Measurements from ENCODE around the gene S1PR2. TPM values are rescaled to one million over a fixed set of nuclear protein-coding genes. Genes with fewer than 3 reads are reported as not detected.
"Not testable (repeated sequence)": the region's sequence is repeated elsewhere in the genome, so short reads cannot be mapped to it uniquely, and the experiment has no call there.

S1PR2 gene
- total RNA-seq, 2 donors from 2014 or later: 4.5 to 8.5 TPM

- Histone ChIP-seq H3K4me3 (no peak overlapping the region), H3K27me3 (replicated peaks; ENCODE audit: insufficient read depth) (no peaks in the 10 kb centered on the region), H3K27ac (no peak overlapping the region), H3K9me3 (no peaks in the 10 kb centered on the region), H3K4me1 (replicated peaks) (no peaks in the 10 kb centered on the region), H3K36me3 (no peaks in the 10 kb centered on the region)
- DNase-seq (ENCODE audit: low spot score): no peak
- 87% methylated on average over 3 of the region's 3 CpGs for WGBS
- TF ChIP-seq CTCF (IDR thresholded peaks at IDR 0.05) (no peak), POLR2AphosphoS5 (IDR thresholded peaks at IDR 0.05) (no peak), POLR2A (IDR thresholded peaks at IDR 0.05) (no peak)
- intact Hi-C loops (cut with DNase I): no loop called here
Observed at GRCh38 chr19:10183926-10184325, 47.2 kb downstream of the S1PR2 start.

GRCh38 chr19:10182847-10183246 is 48.3 kb downstream of the S1PR2 start:
- Histone ChIP-seq H3K27ac (no peak overlapping the region), H3K27me3 (replicated peaks; ENCODE audit: insufficient read depth) (no peaks in the 10 kb centered on the region), H3K9me3 (no peaks in the 10 kb centered on the region), H3K36me3 (no peaks in the 10 kb centered on the region), H3K4me3 (no peak overlapping the region), H3K4me1 (replicated peaks) (no peaks in the 10 kb centered on the region)
- no peak for DNase-seq (ENCODE audit: low spot score)
- TF ChIP-seq POLR2A (IDR thresholded peaks at IDR 0.05) (no peak), CTCF (IDR thresholded peaks at IDR 0.05) (no peak)
- WGBS: 88% methylated on average over 10 of the region's 10 CpGs
- intact Hi-C loops (cut with DNase I): no loop called here

GRCh38 chr19:10182076-10182475 is 49.1 kb downstream of the S1PR2 start:
- no peaks in the 10 kb centered on the region for H3K27me3 ChIP-seq (replicated peaks; ENCODE audit: insufficient read depth)
- no peak overlapping the region for H3K27ac ChIP-seq
- TF ChIP-seq POLR2AphosphoS5 (IDR thresholded peaks at IDR 0.05) (no peak), POLR2A (IDR thresholded peaks at IDR 0.05) (no peak), CTCF (IDR thresholded peaks at IDR 0.05) (no peak)
- no peak for DNase-seq (ENCODE audit: low spot score)
- no peaks in the 10 kb centered on the region for H3K36me3 ChIP-seq
- H3K4me1 ChIP-seq (replicated peaks): no peaks in the 10 kb centered on the region
- no peak overlapping the region for H3K4me3 ChIP-seq
- intact Hi-C loops (cut with DNase I): no loop called here
- no peaks in the 10 kb centered on the region for H3K9me3 ChIP-seq
- 43% methylated on average over 1 of the region's 1 CpG for WGBS

GRCh38 chr19:10180459-10180858 is 50.7 kb downstream of the S1PR2 start:
- H3K36me3 ChIP-seq: peaks cover 0 to 5% of the 10 kb centered on the region in 2 donors
- TF ChIP-seq POLR2A (IDR thresholded peaks at IDR 0.05) (no peak), CTCF (IDR thresholded peaks at IDR 0.05) (no peak), POLR2AphosphoS5 (IDR thresholded peaks at IDR 0.05) (no peak)
- 88% methylated on average over 7 of the region's 7 CpGs for WGBS

DNA sequence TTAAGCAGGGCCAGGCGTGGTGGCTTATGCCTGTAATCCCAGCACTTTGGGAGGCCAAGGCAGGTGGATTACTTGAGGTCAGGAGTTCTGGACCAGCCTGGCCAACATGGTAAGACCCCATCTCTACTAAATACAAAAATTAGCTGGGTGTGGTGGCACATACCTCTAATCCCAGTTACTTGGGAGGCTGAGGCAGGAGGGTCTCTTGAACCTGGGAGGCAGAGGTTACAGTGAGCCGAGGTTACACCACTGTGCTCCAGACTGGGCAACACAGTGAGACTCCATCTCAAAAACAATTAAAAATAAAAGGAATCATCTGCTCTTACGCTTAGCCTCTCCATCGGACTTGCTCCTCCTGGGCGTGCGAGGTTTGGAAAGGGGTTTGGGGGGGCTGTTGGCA is 51.1 kb downstream of the S1PR2 start:
- intact Hi-C loops (cut with DNase I): not testable (repeated sequence)

More at GRCh38 chr19:10180459-10180858, 50.7 kb downstream of the S1PR2 start:
- H3K4me1 ChIP-seq (replicated peaks): no peaks in the 10 kb centered on the region
- H3K9me3 ChIP-seq: no peaks in the 10 kb centered on the region
- H3K4me3 ChIP-seq: no peak overlapping the region
- intact Hi-C loops (cut with DNase I): no loop called here
- H3K27ac ChIP-seq: no peak overlapping the region
- H3K27me3 ChIP-seq (replicated peaks; ENCODE audit: insufficient read depth): no peaks in the 10 kb centered on the region
- DNase-seq (ENCODE audit: low spot score): no peak

More for the DNA sequence above, 51.1 kb downstream of the S1PR2 start:
- DNase-seq (ENCODE audit: low spot score); H3K9me3 ChIP-seq; H3K27me3 ChIP-seq (replicated peaks; ENCODE audit: insufficient read depth); H3K4me1 ChIP-seq (replicated peaks); H3K36me3 ChIP-seq; H3K4me3 ChIP-seq; H3K27ac ChIP-seq: not testable (repeated sequence)
- 97% methylated on average over 6 of the region's 6 CpGs for WGBS
